Thoracic aorta (tissue), 2 donors: ENCODE results near the gene BRF1. TPM values are rescaled to one million over a fixed set of nuclear protein-coding genes. Genes with fewer than 3 reads are reported as not detected.

ENCODE experiments used
- ATAC-seq: fragments of 150-250 bp; one replicate; pipeline ENCODE4 v1.8.0; 2017; ENCODE audit warnings: low read depth; ENCODE audit not compliant: insufficient number of reproducible peaks, low FRiP score
- DNase-seq: peaks from one replicate; pipeline ENCODE4 v3.0.0-alpha.2; 2020; ENCODE audit warnings: low spot score
- H3K27ac ChIP-seq, 2 donors: fragments of 200-600 bp; sonication (generic); 1 replicate in 1 of 2; 2 replicates in 1 of 2; pipeline ENCODE4 v1.5.1; 2016; ENCODE audit warnings: mild to moderate bottlenecking in 2 of 2, moderate library complexity in 2 of 2
- H3K27me3 ChIP-seq: fragments of 200-600 bp; sonication (generic); replicated peaks from 2 replicates; pipeline ENCODE4 v1.6.0; 2016; ENCODE audit warnings: mild to moderate bottlenecking; ENCODE audit not compliant: insufficient read depth
- H3K36me3 ChIP-seq: fragments of 200-600 bp; sonication (generic); one replicate; pipeline ENCODE4 v1.5.1; 2016
- H3K4me1 ChIP-seq, 2 donors: fragments of 200-600 bp; sonication (generic); 1 replicate in 1 of 2; 2 replicates in 1 of 2; pipeline versions ENCODE4 v1.5.1 to v1.6.0; 2016; ENCODE audit warnings: low read depth in 2 of 2, mild to moderate bottlenecking in 1 of 2; ENCODE audit not compliant: control insufficient read depth in 1 of 2
- H3K4me3 ChIP-seq: fragments of 200-600 bp; sonication (generic); 2 replicates; pipeline ENCODE4 v1.5.1; 2016; ENCODE audit warnings: mild to moderate bottlenecking
- H3K9me3 ChIP-seq: fragments of 200-600 bp; sonication (generic); 2 replicates; pipeline ENCODE4 v1.5.1; 2016
- CTCF ChIP-seq: fragments of 200-600 bp; sonication (generic); IDR thresholded peaks from one replicate; pipeline ENCODE4 v1.5.1; 2019; ENCODE audit warnings: antibody characterized with exemption
- total RNA-seq, 2 donors: library from RNA; depleted of rRNA; stranded (reverse); fragments of >200 nt; gene quantifications; one replicate each; pipeline versions ENCODE4 v1.1.0 to v1.2.3, GENCODE V29; 2016

Gene BRF1
- total RNA-seq, 2 donors from 2014 or later, result 49.4 to 80.5 TPM

- ATAC-seq (no peak), DNase-seq (no peak)
- H3K9me3 ChIP-seq, result no peaks in the 10 kb centered on the region
- no peak for TF ChIP-seq CTCF
- H3K27ac ChIP-seq, result no peak overlapping the region
- H3K4me3 ChIP-seq, result no peak overlapping the region
- no peaks in the 10 kb centered on the region for H3K36me3 ChIP-seq
- peaks cover 11 to 24% of the 10 kb centered on the region in 2 donors for H3K4me1 ChIP-seq
- no peaks in the 10 kb centered on the region for H3K27me3 ChIP-seq
These were observed 53.8 kb downstream of the BRF1 start for GRCh38 chr14:105247026-105247425.

DNA sequence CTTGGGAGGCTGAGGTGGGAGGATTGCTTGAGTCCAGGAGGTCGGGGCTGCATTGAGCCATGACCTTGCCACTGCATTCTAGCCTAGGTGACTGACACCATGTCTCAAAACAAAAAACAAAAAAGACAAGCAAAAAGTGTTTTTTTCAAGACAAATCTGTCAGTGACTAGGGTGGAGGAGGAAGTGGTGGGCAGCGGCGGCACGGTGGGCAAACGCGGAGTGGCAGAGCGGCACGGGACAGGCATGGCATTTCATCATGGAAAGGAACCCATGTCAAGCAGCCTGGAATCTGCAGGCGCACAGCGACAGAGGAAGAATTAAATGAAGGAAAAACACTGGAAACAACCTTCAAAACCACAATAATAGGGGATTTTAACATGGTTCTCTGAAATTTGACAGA, 56.5 kb downstream of the BRF1 start:
- no peak for DNase-seq
- H3K4me3 ChIP-seq, result no peak overlapping the region
- ATAC-seq, result no peak
- H3K27me3 ChIP-seq, result no peaks in the 10 kb centered on the region
- no peak overlapping the region for H3K27ac ChIP-seq
- H3K9me3 ChIP-seq, result no peaks in the 10 kb centered on the region
- no peaks in the 10 kb centered on the region for H3K36me3 ChIP-seq
- H3K4me1 ChIP-seq, result peaks cover 8 to 11% of the 10 kb centered on the region in 2 donors
- TF ChIP-seq CTCF, result no peak

- DNase-seq, result no peak
- no peaks in the 10 kb centered on the region for H3K27me3 ChIP-seq
- H3K36me3 ChIP-seq, result no peaks in the 10 kb centered on the region
- ATAC-seq, result no peak
- H3K4me1 ChIP-seq, result no peaks in the 10 kb centered on the region
- H3K4me3 ChIP-seq, result no peak overlapping the region
- H3K9me3 ChIP-seq, result no peaks in the 10 kb centered on the region
- H3K27ac ChIP-seq, result no peak overlapping the region
- TF ChIP-seq CTCF, result no peak
These were observed 59.2 kb downstream of the BRF1 start for GRCh38 chr14:105241641-105242040.

DNA sequence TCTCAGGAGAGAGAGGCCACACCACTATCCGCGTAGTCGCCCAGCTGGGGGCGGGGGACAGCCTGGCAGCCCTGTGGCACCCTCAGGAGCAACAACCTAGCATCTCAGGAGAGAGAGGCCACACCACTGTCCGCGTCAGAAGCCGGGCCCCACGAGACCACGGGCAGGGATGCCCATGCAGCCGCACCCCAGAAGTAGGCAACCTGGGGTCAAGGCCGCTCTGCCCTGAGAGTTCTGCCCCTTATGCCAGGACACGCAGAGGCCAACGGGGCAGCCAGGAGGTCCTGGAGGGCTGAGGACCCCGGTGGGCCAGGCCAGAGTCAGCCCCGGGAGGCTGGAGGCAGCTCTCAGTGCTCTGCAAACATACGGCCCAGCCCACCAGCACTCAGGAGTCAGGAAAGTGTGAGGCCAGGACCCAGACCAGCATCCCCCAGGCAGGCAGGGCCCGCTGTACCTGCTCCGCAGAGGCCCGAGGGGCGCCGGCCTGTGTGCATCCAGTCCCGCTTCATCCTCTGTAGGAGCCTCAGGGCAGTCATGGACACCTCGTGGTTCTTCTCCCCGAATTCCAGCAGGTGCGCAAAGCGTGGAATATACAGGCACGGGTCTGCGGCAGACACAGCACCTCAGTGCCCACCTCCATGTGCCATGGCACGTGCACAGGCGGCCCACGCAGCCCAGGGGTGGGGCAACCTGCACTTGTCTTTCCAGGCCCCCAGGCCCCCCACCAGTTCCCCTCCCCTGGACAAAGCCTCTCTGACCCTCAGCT, 59.8 kb downstream of the BRF1 start:
- Histone ChIP-seq H3K4me3 (no peak overlapping the region), H3K36me3 (no peaks in the 10 kb centered on the region), H3K27me3 (no peaks in the 10 kb centered on the region), H3K9me3 (no peaks in the 10 kb centered on the region), H3K4me1 (no peaks in the 10 kb centered on the region), H3K27ac (no peak overlapping the region)
- TF ChIP-seq CTCF, result no peak
- ATAC-seq, result no peak
- no peak for DNase-seq

- no peak for ATAC-seq
- TF ChIP-seq CTCF, result no peak
These were observed 71.6 kb downstream of the BRF1 start for GRCh38 chr14:105229099-105229655.

More at GRCh38 chr14:105229099-105229655, 71.6 kb downstream of the BRF1 start:
- H3K27ac ChIP-seq, result no peak overlapping the region
- H3K27me3 ChIP-seq, result no peaks in the 10 kb centered on the region
- no peak overlapping the region for H3K4me3 ChIP-seq
- no peaks in the 10 kb centered on the region for H3K4me1 ChIP-seq
- H3K9me3 ChIP-seq, result no peaks in the 10 kb centered on the region
- peaks cover 9% of the 10 kb centered on the region for H3K36me3 ChIP-seq
- DNase-seq, result no peak
